Activated CD8-positive, alpha-beta T cell treated with anti-CD3 and anti-CD28 coated beads for 36 hours (primary cell): Measurements from ENCODE around the gene SST. TPM values are rescaled to one million over a fixed set of nuclear protein-coding genes. Genes with fewer than 3 reads are reported as not detected.
"Not testable (repeated sequence)": the region's sequence is repeated elsewhere in the genome, so short reads cannot be mapped to it uniquely, and the experiment has no call there.

ENCODE experiments used
- ATAC-seq: fragments of 200-7000 bp; cut with Tn5 transposase; one replicate; pipeline ENCODE4 v1.10.0; 2021; ENCODE audit warnings: mild to moderate bottlenecking, moderate library complexity
- CTCF ChIA-PET: fragments of 350-600 bp; sonication (Branson Sonifier 250); formaldehyde crosslinking; loops from one replicate; lab custom pipeline; 2021; ENCODE audit warnings: antibody characterized with exemption; lab: Charles Lee
- POLR2A ChIA-PET: fragments of 350-600 bp; sonication (Branson Sonifier 250); formaldehyde crosslinking; loops from one replicate; lab custom pipeline; 2021; ENCODE audit warnings: antibody characterized with exemption; lab: Charles Lee
- DNase-seq: peaks from one replicate; pipeline ENCODE4 v3.0.0-alpha.2; 2020
- H3K27ac Mint-ChIP-seq: one replicate; pipeline ENCODE4 v1.8.0; 2021; ENCODE audit warnings: mild to moderate bottlenecking, mixed read lengths
- H3K27me3 Mint-ChIP-seq: one replicate; pipeline ENCODE4 v1.8.0; 2021; ENCODE audit warnings: mixed read lengths
- H3K36me3 Mint-ChIP-seq: one replicate; pipeline ENCODE4 v1.8.0; 2021; ENCODE audit warnings: low read depth, mixed read lengths
- H3K4me1 Mint-ChIP-seq: one replicate; pipeline ENCODE4 v1.8.0; 2021; ENCODE audit warnings: low read depth, mixed read lengths
- H3K4me3 Mint-ChIP-seq: one replicate; pipeline ENCODE4 v1.8.0; 2021; ENCODE audit warnings: mild to moderate bottlenecking, moderate library complexity, mixed read lengths
- H3K9me3 Mint-ChIP-seq: one replicate; pipeline ENCODE4 v1.8.0; 2021; ENCODE audit warnings: mixed read lengths
- intact Hi-C: fragments of 100-400 bp; cut with micrococcal nuclease; formaldehyde crosslinking; loops from one replicate; pipeline ENCODE4 v1.10.0; 2022
- total RNA-seq, 2 experiments: library from RNA; stranded (reverse); gene quantifications; one replicate each; pipeline ENCODE4 v1.2.3, GENCODE V29; 2021
- TF ChIP-seq, protein P1 (sequence below): fragments of 200-600 bp; IDR thresholded peaks from one replicate; pipeline ENCODE4 v1.8.0; 2022; ENCODE audit warnings: antibody characterized with exemption, mild to moderate bottlenecking

SST gene
- total RNA-seq, 2 experiments from 2014 or later: not detected

DNA sequence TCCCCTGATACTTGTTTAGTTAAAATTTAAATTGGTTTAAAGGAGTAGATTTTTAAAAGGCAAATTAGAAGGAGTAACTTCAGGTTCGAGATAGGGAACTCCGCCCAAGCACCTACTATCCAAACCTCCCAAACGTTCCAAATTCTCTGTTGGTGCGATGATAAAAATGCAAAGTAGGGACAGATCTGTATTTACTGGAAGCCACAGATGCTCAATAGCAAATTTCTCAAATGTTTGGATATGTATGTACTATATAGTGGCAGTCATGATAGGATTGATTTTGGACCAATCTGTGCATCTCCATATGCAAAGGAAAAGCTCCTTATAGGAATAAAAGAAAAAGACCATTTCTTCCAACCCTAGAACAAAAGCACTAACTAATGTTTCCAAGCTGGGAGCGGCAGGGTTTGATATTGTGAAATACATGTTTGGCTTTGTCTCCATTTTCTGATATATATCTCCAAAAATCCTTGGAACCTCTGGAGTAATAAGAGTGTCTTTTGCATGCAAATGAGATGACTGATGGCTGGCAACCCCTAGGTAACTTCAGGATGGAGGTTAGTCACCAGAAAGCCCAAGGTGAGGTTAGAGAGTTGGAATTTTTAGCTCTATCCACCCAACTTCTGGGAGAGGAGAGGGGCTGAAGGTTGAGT, 16.6 kb upstream of the SST start:
- H3K27me3 Mint-ChIP-seq: peaks cover 19% of the 10 kb centered on the region
- ATAC-seq: no peak
- H3K27ac Mint-ChIP-seq: no peak overlapping the region

DNA sequence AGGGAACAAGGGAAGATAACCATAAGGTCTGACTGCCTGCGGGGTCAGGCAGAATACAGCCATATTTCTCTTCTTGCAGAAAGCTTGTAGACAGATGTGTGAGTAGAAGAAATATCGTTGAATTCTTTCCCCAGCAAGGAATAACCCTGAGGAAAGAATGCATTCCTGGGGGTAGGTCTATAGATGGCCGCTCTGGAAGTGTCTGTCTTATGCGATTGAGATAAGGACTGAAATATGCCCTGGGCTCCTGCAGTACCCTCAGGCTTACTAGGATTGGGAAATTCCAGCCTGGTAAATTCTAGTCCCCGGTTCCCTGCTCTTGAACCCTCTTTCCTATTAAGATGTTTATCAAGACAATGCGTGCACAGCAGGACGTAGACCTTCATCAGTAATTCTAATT, 15.8 kb upstream of the SST start:
- H3K4me3 Mint-ChIP-seq: no peak overlapping the region
- no peak for DNase-seq
- CTCF ChIA-PET: interaction anchor here (11.5 kb wide), 1 partner anchor 365 kb away, joined by 372 read pairs; no protein-coding TSS in a partner anchor

More for the DNA sequence above, 16.6 kb upstream of the SST start:
- Mint-ChIP-seq H3K4me3 (no peak overlapping the region), H3K9me3 (peaks cover 12% of the 10 kb centered on the region), H3K36me3 (no peaks in the 10 kb centered on the region), H3K4me1 (peaks cover 7% of the 10 kb centered on the region)
- intact Hi-C loops: no loop called here
- TF ChIP-seq, protein P1, sequence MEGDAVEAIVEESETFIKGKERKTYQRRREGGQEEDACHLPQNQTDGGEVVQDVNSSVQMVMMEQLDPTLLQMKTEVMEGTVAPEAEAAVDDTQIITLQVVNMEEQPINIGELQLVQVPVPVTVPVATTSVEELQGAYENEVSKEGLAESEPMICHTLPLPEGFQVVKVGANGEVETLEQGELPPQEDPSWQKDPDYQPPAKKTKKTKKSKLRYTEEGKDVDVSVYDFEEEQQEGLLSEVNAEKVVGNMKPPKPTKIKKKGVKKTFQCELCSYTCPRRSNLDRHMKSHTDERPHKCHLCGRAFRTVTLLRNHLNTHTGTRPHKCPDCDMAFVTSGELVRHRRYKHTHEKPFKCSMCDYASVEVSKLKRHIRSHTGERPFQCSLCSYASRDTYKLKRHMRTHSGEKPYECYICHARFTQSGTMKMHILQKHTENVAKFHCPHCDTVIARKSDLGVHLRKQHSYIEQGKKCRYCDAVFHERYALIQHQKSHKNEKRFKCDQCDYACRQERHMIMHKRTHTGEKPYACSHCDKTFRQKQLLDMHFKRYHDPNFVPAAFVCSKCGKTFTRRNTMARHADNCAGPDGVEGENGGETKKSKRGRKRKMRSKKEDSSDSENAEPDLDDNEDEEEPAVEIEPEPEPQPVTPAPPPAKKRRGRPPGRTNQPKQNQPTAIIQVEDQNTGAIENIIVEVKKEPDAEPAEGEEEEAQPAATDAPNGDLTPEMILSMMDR: no peak
- POLR2A ChIA-PET: no interaction called here
- no peak for DNase-seq
- CTCF ChIA-PET: interaction anchor here (3.4 to 4.5 kb wide), 2 partner anchors 7 to 368 kb away, joined by 18 to 21 read pairs; no protein-coding TSS in a partner anchor

GRCh38 chr3:187684880-187685279, 14.7 kb upstream of the SST start:
- H3K9me3 Mint-ChIP-seq: peaks cover 12% of the 10 kb centered on the region
- POLR2A ChIA-PET: no interaction called here
- CTCF ChIA-PET: interaction anchor here (1.0 to 11.5 kb wide), 4 partner anchors 31 to 1471 kb away, joined by 3 to 372 read pairs (median 48); no protein-coding TSS in a partner anchor
- H3K27ac Mint-ChIP-seq: no peak overlapping the region
- no peaks in the 10 kb centered on the region for H3K36me3 Mint-ChIP-seq
- peaks cover 17% of the 10 kb centered on the region for H3K27me3 Mint-ChIP-seq
- H3K4me3 Mint-ChIP-seq: no peak overlapping the region
- TF ChIP-seq, protein P1: no peak
- ATAC-seq: peak; percentile 45
- peaks cover 7% of the 10 kb centered on the region for H3K4me1 Mint-ChIP-seq
- no peak for DNase-seq
- intact Hi-C loops: no loop called here

More for the DNA sequence above, 15.8 kb upstream of the SST start:
- ATAC-seq: no peak
- intact Hi-C loops: no loop called here
- TF ChIP-seq, protein P1: no peak
- H3K27ac Mint-ChIP-seq: no peak overlapping the region
- H3K9me3 Mint-ChIP-seq: peaks cover 12% of the 10 kb centered on the region
- no peaks in the 10 kb centered on the region for H3K36me3 Mint-ChIP-seq
- H3K27me3 Mint-ChIP-seq: peaks cover 16% of the 10 kb centered on the region
- POLR2A ChIA-PET: no interaction called here
- H3K4me1 Mint-ChIP-seq: peaks cover 7% of the 10 kb centered on the region

GRCh38 chr3:187684444-187684843, 14.2 kb upstream of the SST start:
- Mint-ChIP-seq H3K4me3 (no peak overlapping the region), H3K4me1 (peaks cover 8% of the 10 kb centered on the region), H3K27me3 (peaks cover 20% of the 10 kb centered on the region), H3K36me3 (no peaks in the 10 kb centered on the region), H3K9me3 (peaks cover 12% of the 10 kb centered on the region), H3K27ac (no peak overlapping the region)
- TF ChIP-seq, protein P1: no peak
- CTCF ChIA-PET: interaction anchor here (1.0 to 11.5 kb wide), 4 partner anchors 31 to 1471 kb away, joined by 3 to 372 read pairs (median 48); no protein-coding TSS in a partner anchor
- POLR2A ChIA-PET: no interaction called here
- no peak for DNase-seq
- intact Hi-C loops: no loop called here
- ATAC-seq: no peak

- H3K4me3 Mint-ChIP-seq, intact Hi-C loops, DNase-seq, H3K27ac Mint-ChIP-seq, H3K4me1 Mint-ChIP-seq, POLR2A ChIA-PET, H3K36me3 Mint-ChIP-seq, ATAC-seq: not testable (repeated sequence)
- CTCF ChIA-PET: interaction anchor here (0.7 to 11.5 kb wide), 7 partner anchors 15 to 463 kb away, joined by 3 to 372 read pairs (median 20); partner anchors contain the start of gene RTP2
- Mint-ChIP-seq H3K9me3 (peaks cover 12% of the 10 kb centered on the region), H3K27me3 (peaks cover 29% of the 10 kb centered on the region)
Observed at GRCh38 chr3:187681756-187682155, 11.6 kb upstream of the SST start.
